ENCODE results near the gene SYNGAP1. TPM values are rescaled to one million over a fixed set of nuclear protein-coding genes. Genes with fewer than 3 reads are reported as not detected.
"Not testable (repeated sequence)": the region's sequence is repeated elsewhere in the genome, so short reads cannot be mapped to it uniquely, and the experiment has no call there.

Gene SYNGAP1
- total and polyA plus RNA-seq, 5 donors: 8.0 to 13.2 (median 8.6) TPM

DNA sequence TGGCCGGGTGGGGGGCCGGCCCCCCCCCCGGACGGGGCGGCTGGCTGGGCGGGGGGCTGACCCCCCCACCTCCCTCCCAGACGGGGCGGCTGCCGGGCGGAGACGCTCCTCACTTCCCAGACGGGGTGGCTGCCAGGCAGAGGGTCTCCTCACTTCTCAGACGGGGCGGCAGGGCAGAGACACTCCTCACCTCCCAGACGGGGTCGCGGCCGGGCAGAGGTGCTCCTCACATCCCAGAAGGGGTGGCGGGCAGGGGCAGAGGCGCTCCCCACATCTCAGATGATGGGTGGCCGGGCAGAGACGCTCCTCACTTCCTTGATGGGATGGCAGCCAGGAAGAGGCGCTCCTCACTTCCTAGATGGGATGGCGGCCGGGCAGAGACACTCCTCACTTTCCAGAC is 65.8 kb downstream of the SYNGAP1 start:
- 89% methylated on average over 24 of the region's 25 CpGs for WGBS
- H3K4me1 ChIP-seq (ENCODE audit: control insufficient read depth, insufficient read depth, low read length); ATAC-seq; intact Hi-C loops (cut with DNase I); H3K27me3 ChIP-seq (ENCODE audit: control insufficient read depth, insufficient read depth); H3K27ac ChIP-seq (ENCODE audit: low read length); DNase-seq; H3K4me3 ChIP-seq (ENCODE audit: low read length); H3K9me3 ChIP-seq (ENCODE audit: control insufficient read depth, low read length): not testable (repeated sequence)

GRCh38 chr6:33488339-33488738 is 68.5 kb downstream of the SYNGAP1 start:
- DNase-seq (no peak), ATAC-seq (no peak)
- intact Hi-C loops (cut with DNase I): no loop called here
- H3K27ac ChIP-seq (ENCODE audit: low read length): no peak overlapping the region
- H3K9me3 ChIP-seq (ENCODE audit: control insufficient read depth, low read length): no peaks in the 10 kb centered on the region
- H3K4me1 ChIP-seq (ENCODE audit: control insufficient read depth, insufficient read depth, low read length): no peaks in the 10 kb centered on the region
- no peak overlapping the region for H3K4me3 ChIP-seq (ENCODE audit: low read length)
- WGBS: 67% methylated on average over 7 of the region's 7 CpGs
- H3K27me3 ChIP-seq (ENCODE audit: control insufficient read depth, insufficient read depth): no peaks in the 10 kb centered on the region

DNA sequence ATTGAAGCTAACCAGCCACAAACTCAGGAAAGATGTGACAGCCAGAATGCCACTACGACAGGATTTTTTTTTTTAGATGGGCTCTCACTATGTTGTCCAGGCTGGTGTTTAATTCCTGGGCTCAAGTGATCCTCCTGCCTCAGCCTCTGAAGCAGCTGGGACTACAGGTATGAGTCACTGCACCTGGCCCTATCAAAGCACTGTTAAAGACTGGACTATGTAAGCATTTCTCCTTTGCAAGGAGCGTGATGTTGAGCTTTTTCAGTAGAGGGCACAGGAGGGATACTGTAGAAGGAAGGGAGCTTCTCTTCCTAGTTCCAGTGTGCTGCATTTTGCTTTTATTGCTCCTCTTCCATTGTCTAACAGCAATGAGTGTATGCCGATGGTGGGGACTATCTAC is 70.3 kb downstream of the SYNGAP1 start:
- no peaks in the 10 kb centered on the region for H3K27me3 ChIP-seq (ENCODE audit: control insufficient read depth, insufficient read depth)
- H3K9me3 ChIP-seq (ENCODE audit: control insufficient read depth, low read length): no peaks in the 10 kb centered on the region
- ATAC-seq: no peak
- no peaks in the 10 kb centered on the region for H3K4me1 ChIP-seq (ENCODE audit: control insufficient read depth, insufficient read depth, low read length)
- no peak for DNase-seq
- no peak overlapping the region for H3K4me3 ChIP-seq (ENCODE audit: low read length)
- WGBS: 58% methylated on average over 3 of the region's 3 CpGs
- no peak overlapping the region for H3K27ac ChIP-seq (ENCODE audit: low read length)
- intact Hi-C loops (cut with DNase I): no loop called here

DNA sequence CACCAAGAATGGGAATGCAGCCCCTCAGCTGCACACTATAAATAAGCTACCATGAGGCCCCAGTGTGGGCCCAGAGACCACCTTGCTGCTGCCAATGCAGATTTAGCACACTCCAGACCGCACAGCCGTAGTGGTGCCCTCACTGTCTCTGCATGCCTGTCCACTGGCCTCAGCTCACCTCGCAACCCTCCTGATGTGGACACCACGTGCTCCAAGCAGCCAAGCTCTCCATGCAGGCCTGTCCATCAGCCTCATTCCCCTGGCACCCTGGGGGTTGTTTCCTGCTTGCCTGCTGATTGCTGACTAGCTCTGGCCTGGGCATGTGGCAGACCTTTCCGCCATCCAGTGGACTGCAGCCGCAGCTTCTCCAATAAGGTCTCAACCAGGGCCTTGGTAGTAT is 70.8 kb downstream of the SYNGAP1 start:
- Histone ChIP-seq H3K9me3 (ENCODE audit: control insufficient read depth, low read length) (no peaks in the 10 kb centered on the region), H3K4me1 (ENCODE audit: control insufficient read depth, insufficient read depth, low read length) (no peaks in the 10 kb centered on the region), H3K27me3 (ENCODE audit: control insufficient read depth, insufficient read depth) (no peaks in the 10 kb centered on the region), H3K27ac (ENCODE audit: low read length) (no peak overlapping the region), H3K4me3 (ENCODE audit: low read length) (no peak overlapping the region)
- ATAC-seq: peak in 1 of 2 donors; percentile 16
- intact Hi-C loops (cut with DNase I): no loop called here
- DNase-seq: no peak
- WGBS: 80% methylated on average over 6 of the region's 6 CpGs

DNA sequence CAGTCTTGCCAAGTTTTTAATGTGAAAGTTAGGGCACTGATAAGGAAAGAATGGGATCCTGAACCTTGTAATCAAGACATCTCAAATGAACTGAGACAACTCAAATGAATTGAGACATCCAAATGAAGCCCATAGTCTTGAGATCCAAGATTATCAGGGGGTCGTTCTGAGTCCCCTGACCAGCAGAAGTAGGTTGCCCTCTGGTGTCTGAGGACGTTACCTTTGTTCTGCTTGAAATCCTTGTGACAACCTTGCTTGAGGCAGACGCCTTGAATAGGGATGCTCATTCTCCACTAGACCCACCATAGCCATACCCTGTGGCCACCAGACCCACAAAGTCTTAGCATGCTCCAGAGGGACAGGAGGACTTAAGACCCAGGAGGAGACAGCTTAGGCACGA is 72.2 kb downstream of the SYNGAP1 start:
- no peaks in the 10 kb centered on the region for H3K4me1 ChIP-seq (ENCODE audit: control insufficient read depth, insufficient read depth, low read length)
- no peaks in the 10 kb centered on the region for H3K27me3 ChIP-seq (ENCODE audit: control insufficient read depth, insufficient read depth)
- ATAC-seq: no peak
- intact Hi-C loops (cut with DNase I): no loop called here
- WGBS: 38% methylated on average over 4 of the region's 4 CpGs
- H3K27ac ChIP-seq (ENCODE audit: low read length): no peak overlapping the region
- no peaks in the 10 kb centered on the region for H3K9me3 ChIP-seq (ENCODE audit: control insufficient read depth, low read length)
- no peak overlapping the region for H3K4me3 ChIP-seq (ENCODE audit: low read length)
- DNase-seq: no peak

- Histone ChIP-seq H3K27me3 (ENCODE audit: control insufficient read depth, insufficient read depth) (no peaks in the 10 kb centered on the region), H3K4me1 (ENCODE audit: control insufficient read depth, insufficient read depth, low read length) (no peaks in the 10 kb centered on the region), H3K9me3 (ENCODE audit: control insufficient read depth, low read length) (no peaks in the 10 kb centered on the region), H3K4me3 (ENCODE audit: low read length) (no peak overlapping the region), H3K27ac (ENCODE audit: low read length) (no peak overlapping the region)
- DNase-seq (no peak), ATAC-seq (no peak)
- intact Hi-C loops (cut with DNase I): no loop called here
- over 99% methylated on average over 7 of the region's 7 CpGs for WGBS
Observed at GRCh38 chr6:33497157-33497556, 77.3 kb downstream of the SYNGAP1 start.

GRCh38 chr6:33502486-33502885 is 82.6 kb downstream of the SYNGAP1 start:
- Histone ChIP-seq H3K27me3 (ENCODE audit: control insufficient read depth, insufficient read depth) (no peaks in the 10 kb centered on the region), H3K4me3 (ENCODE audit: low read length) (no peak overlapping the region), H3K4me1 (ENCODE audit: control insufficient read depth, insufficient read depth, low read length) (no peaks in the 10 kb centered on the region), H3K9me3 (ENCODE audit: control insufficient read depth, low read length) (no peaks in the 10 kb centered on the region), H3K27ac (ENCODE audit: low read length) (no peak overlapping the region)
- no peak for DNase-seq
- 92% methylated on average over 23 of the region's 23 CpGs for WGBS
- ATAC-seq: peak in 1 of 2 donors; percentile 22
- intact Hi-C loops (cut with DNase I): no loop called here

DNA sequence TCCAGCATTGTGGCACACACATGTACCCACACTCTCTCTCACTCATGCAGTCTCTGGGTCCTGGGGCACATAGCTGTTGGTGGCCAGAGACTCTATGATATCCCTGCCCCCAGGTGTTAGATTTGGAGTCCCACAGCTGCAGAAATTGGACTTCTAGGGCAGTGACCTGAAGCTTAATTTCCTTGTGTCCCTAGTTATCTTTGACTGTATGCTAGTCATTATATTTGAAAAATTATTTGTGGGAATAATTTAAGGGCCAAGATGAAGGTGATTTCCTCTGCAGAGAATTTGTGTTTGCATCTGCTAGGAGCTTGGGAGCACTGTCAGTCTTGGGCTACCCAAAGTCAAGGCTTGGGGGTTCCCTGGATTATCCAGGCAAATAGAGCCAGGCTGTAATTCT is 84.6 kb downstream of the SYNGAP1 start:
- Histone ChIP-seq H3K4me3 (ENCODE audit: low read length) (no peak overlapping the region), H3K4me1 (ENCODE audit: control insufficient read depth, insufficient read depth, low read length) (peaks cover 2% of the 10 kb centered on the region), H3K27ac (ENCODE audit: low read length) (no peak overlapping the region), H3K27me3 (ENCODE audit: control insufficient read depth, insufficient read depth) (no peaks in the 10 kb centered on the region), H3K9me3 (ENCODE audit: control insufficient read depth, low read length) (no peaks in the 10 kb centered on the region)
- intact Hi-C loops (cut with DNase I): no loop called here
- DNase-seq: no peak
- ATAC-seq: no peak

Small RNAs within 50 kb of the gene (microRNA-seq; reads per million reads assigned to microRNA genes)
- 0 reads per million in 2 donors for gene MIR5004

Other genes starting within 250 kb of the SYNGAP1 start
- gene COL11A2, start 227.6 kb upstream of the SYNGAP1 start, total RNA-seq: 1 to 10 TPM; 1.5 to 4.0 (median 2.3) TPM
- 3.7 TPM for gene COL11A2, start 227.6 kb upstream of the SYNGAP1 start, polyA plus RNA-seq
- 10 to 100 TPM; 32.8 to 44.8 (median 35.0) TPM for gene RXRB, start 219.4 kb upstream of the SYNGAP1 start, total RNA-seq
- gene RXRB, start 219.4 kb upstream of the SYNGAP1 start, polyA plus RNA-seq: 31.7 TPM
- gene SLC39A7, start 219.2 kb upstream of the SYNGAP1 start, total RNA-seq: 100 to 1,000 TPM in 1 of 4 donors, 10 to 100 TPM in 3; 59.0 to 124 (median 81.6) TPM
- gene SLC39A7, start 219.2 kb upstream of the SYNGAP1 start, polyA plus RNA-seq: 78.6 TPM
- 10 to 100 TPM; 16.9 to 20.2 (median 19.1) TPM for gene HSD17B8, start 215.4 kb upstream of the SYNGAP1 start, total RNA-seq
- 16.9 TPM for gene HSD17B8, start 215.4 kb upstream of the SYNGAP1 start, polyA plus RNA-seq
- 10 to 100 TPM; 30.4 to 38.2 (median 34.4) TPM for gene RING1, start 211.6 kb upstream of the SYNGAP1 start, total RNA-seq
- gene RING1, start 211.6 kb upstream of the SYNGAP1 start, polyA plus RNA-seq: 33.7 TPM
- gene VPS52, start 148.2 kb upstream of the SYNGAP1 start, total RNA-seq: 10 to 100 TPM; 31.1 to 39.1 (median 35.8) TPM
- gene VPS52, start 148.2 kb upstream of the SYNGAP1 start, polyA plus RNA-seq: 34.6 TPM
- 1,000 to 10,000 TPM; 1,042 to 1,240 (median 1,130) TPM for gene RPS18, start 148.0 kb upstream of the SYNGAP1 start, total RNA-seq
- 1,903 TPM for gene RPS18, start 148.0 kb upstream of the SYNGAP1 start, polyA plus RNA-seq
- gene B3GALT4, start 142.9 kb upstream of the SYNGAP1 start, total RNA-seq: 10 to 100 TPM in 2 of 4 donors, 1 to 10 TPM in 2; 9.7 to 10.2 (median 9.9) TPM
- 11.0 TPM for gene B3GALT4, start 142.9 kb upstream of the SYNGAP1 start, polyA plus RNA-seq
- gene WDR46, start 130.8 kb upstream of the SYNGAP1 start, total RNA-seq: 10 to 100 TPM; 16.3 to 31.1 (median 18.5) TPM
- 15.5 TPM for gene WDR46, start 130.8 kb upstream of the SYNGAP1 start, polyA plus RNA-seq
- 10 to 100 TPM; 44.4 to 60.0 (median 50.1) TPM for gene PFDN6, start 130.5 kb upstream of the SYNGAP1 start, total RNA-seq
- gene PFDN6, start 130.5 kb upstream of the SYNGAP1 start, polyA plus RNA-seq: 143 TPM
- 10 to 100 TPM; 47.6 to 56.3 (median 54.5) TPM for gene RGL2, start 121.1 kb upstream of the SYNGAP1 start, total RNA-seq
- gene RGL2, start 121.1 kb upstream of the SYNGAP1 start, polyA plus RNA-seq: 40.6 TPM
- 10 to 100 TPM; 85.1 to 91.6 (median 87.2) TPM for gene TAPBP, start 106.0 kb upstream of the SYNGAP1 start, total RNA-seq
- gene TAPBP, start 106.0 kb upstream of the SYNGAP1 start, polyA plus RNA-seq: 35.3 TPM
- gene ZBTB22, start 102.3 kb upstream of the SYNGAP1 start, total RNA-seq: 10 to 100 TPM; 12.7 to 18.2 (median 15.5) TPM
- 12.5 TPM for gene ZBTB22, start 102.3 kb upstream of the SYNGAP1 start, polyA plus RNA-seq
- gene DAXX, start 97.1 kb upstream of the SYNGAP1 start, total RNA-seq: 10 to 100 TPM; 18.3 to 23.9 (median 20.8) TPM
- 17.6 TPM for gene DAXX, start 97.1 kb upstream of the SYNGAP1 start, polyA plus RNA-seq
- gene KIFC1, start 28.2 kb upstream of the SYNGAP1 start, total RNA-seq: 1 to 10 TPM in 2 of 4 donors, under 1 TPM in 1, not detected in 1; 0.62 to 1.2 (median 1.1) TPM
- gene KIFC1, start 28.2 kb upstream of the SYNGAP1 start, polyA plus RNA-seq: 0.16 TPM
- gene PHF1, start 9.1 kb upstream of the SYNGAP1 start, total RNA-seq: 10 to 100 TPM; 55.5 to 70.6 (median 65.4) TPM
- 76.4 TPM for gene PHF1, start 9.1 kb upstream of the SYNGAP1 start, polyA plus RNA-seq
- 100 to 1,000 TPM; 128 to 177 (median 133) TPM for gene CUTA, start 2.0 kb upstream of the SYNGAP1 start, total RNA-seq
- gene CUTA, start 2.0 kb upstream of the SYNGAP1 start, polyA plus RNA-seq: 170 TPM
- gene ZBTB9, start 34.5 kb downstream of the SYNGAP1 start, total RNA-seq: 1 to 10 TPM; 3.9 to 4.9 (median 4.3) TPM
- 2.8 TPM for gene ZBTB9, start 34.5 kb downstream of the SYNGAP1 start, polyA plus RNA-seq
- gene BAK1, start 160.2 kb downstream of the SYNGAP1 start, total RNA-seq: 10 to 100 TPM; 14.6 to 17.8 (median 16.7) TPM
- gene BAK1, start 160.2 kb downstream of the SYNGAP1 start, polyA plus RNA-seq: 17.1 TPM
- gene ITPR3, start 201.3 kb downstream of the SYNGAP1 start, total RNA-seq: 1 to 10 TPM; 4.7 to 9.1 (median 6.5) TPM
- 5.7 TPM for gene ITPR3, start 201.3 kb downstream of the SYNGAP1 start, polyA plus RNA-seq

All from right cardiac atrium (tissue), 5 donors.